Body of pancreas (tissue), 4 donors: ENCODE results near the gene PSMG1.

Experiments
- CTCF ChIP-seq, 7 experiments: fragments of 450-650 bp in 4 of 7; fragments of 200-600 bp in 3 of 7; sonication (generic) in 3 of 7; IDR thresholded peaks; one replicate each; pipeline ENCODE4 v1.5.1; 2016 to 2019; ENCODE audit warnings: antibody characterized with exemption in 7 of 7
- POLR2A ChIP-seq, 3 donors: fragments of 450-650 bp; IDR thresholded peaks; one replicate each; pipeline ENCODE4 v1.6.1; 2016; ENCODE audit warnings: antibody characterized with exemption in 3 of 3, mild to moderate bottlenecking in 2 of 3

- TF ChIP-seq CTCF (IDR thresholded peaks at IDR 0.05) (no peak), POLR2A (IDR thresholded peaks at IDR 0.05) (no peak)
Measured at GRCh38 chr21:39156024-39156423, 27.2 kb downstream of the PSMG1 start.
